ENCODE measurements around the gene IFNGR2.

Gene IFNGR2

DNA sequence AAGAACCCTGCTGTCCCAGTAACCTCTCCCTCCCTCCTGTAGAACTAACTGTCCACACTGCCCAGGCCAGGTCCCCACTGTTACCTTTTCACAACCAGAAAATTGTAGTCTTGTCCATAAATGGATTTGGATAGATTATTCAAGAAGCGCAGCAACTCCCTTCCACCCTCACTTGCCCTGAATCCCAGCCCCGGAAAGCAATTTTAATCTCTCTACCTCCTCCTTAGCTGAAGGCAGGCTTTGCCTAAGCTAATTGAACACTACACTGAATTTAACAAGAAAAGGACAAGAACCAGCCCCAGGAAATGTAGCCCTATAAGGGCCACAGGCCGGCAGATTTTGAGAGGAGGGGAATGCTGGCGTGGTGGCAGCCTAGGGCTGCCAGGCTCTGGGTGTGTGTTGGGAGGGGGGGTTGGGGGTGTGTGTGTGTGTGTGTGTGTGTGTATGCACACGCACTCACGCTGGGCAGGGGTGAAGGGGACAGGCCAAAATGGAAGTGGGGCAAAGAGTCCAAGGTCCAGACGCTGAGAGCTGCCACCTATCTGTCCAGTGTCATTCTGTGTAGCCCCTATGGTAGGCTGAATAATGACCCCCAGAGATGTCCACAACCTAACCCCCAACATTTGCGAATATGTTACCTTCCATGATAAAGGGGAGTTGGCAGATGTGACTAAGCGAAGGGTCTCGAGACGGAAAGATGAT lies 10.8 kb upstream of the IFNGR2 start:
- no peak for DNase-seq (ENCODE audit: extremely low read depth, insufficient read length)
- H3K36me3 ChIP-seq (ENCODE audit: control insufficient read depth, insufficient read depth, low read length), result no peaks in the 10 kb centered on the region
- H3K27me3 ChIP-seq (replicated peaks; ENCODE audit: control insufficient read depth, insufficient read depth, low read length), result no peaks in the 10 kb centered on the region
- H3K4me3 ChIP-seq (replicated peaks; ENCODE audit: low read depth, low read length), result no peak overlapping the region
- TF ChIP-seq, protein P1, sequence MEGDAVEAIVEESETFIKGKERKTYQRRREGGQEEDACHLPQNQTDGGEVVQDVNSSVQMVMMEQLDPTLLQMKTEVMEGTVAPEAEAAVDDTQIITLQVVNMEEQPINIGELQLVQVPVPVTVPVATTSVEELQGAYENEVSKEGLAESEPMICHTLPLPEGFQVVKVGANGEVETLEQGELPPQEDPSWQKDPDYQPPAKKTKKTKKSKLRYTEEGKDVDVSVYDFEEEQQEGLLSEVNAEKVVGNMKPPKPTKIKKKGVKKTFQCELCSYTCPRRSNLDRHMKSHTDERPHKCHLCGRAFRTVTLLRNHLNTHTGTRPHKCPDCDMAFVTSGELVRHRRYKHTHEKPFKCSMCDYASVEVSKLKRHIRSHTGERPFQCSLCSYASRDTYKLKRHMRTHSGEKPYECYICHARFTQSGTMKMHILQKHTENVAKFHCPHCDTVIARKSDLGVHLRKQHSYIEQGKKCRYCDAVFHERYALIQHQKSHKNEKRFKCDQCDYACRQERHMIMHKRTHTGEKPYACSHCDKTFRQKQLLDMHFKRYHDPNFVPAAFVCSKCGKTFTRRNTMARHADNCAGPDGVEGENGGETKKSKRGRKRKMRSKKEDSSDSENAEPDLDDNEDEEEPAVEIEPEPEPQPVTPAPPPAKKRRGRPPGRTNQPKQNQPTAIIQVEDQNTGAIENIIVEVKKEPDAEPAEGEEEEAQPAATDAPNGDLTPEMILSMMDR (IDR thresholded peaks at IDR 0.05; ENCODE audit: insufficient read depth, low read length, poor library complexity, severe bottlenecking), result no peak

- Histone ChIP-seq H3K27me3 (replicated peaks; ENCODE audit: control insufficient read depth, insufficient read depth, low read length) (no peaks in the 10 kb centered on the region), H3K36me3 (ENCODE audit: control insufficient read depth, insufficient read depth, low read length) (no peaks in the 10 kb centered on the region), H3K4me3 (replicated peaks; ENCODE audit: low read depth, low read length) (no peak overlapping the region)
- no peak for DNase-seq (ENCODE audit: extremely low read depth, insufficient read length)
- TF ChIP-seq, protein P1 (IDR thresholded peaks at IDR 0.05; ENCODE audit: insufficient read depth, low read length, poor library complexity, severe bottlenecking), result no peak
Observed at GRCh38 chr21:33393348-33393747, 9.9 kb upstream of the IFNGR2 start.

GRCh38 chr21:33394260-33394659 lies 9.0 kb upstream of the IFNGR2 start:
- DNase-seq (ENCODE audit: extremely low read depth, insufficient read length), result no peak
- Histone ChIP-seq H3K4me3 (replicated peaks; ENCODE audit: low read depth, low read length) (no peak overlapping the region), H3K27me3 (replicated peaks; ENCODE audit: control insufficient read depth, insufficient read depth, low read length) (no peaks in the 10 kb centered on the region), H3K36me3 (ENCODE audit: control insufficient read depth, insufficient read depth, low read length) (no peaks in the 10 kb centered on the region)
- TF ChIP-seq, protein P1 (IDR thresholded peaks at IDR 0.05; ENCODE audit: insufficient read depth, low read length, poor library complexity, severe bottlenecking), result no peak

GRCh38 chr21:33395891-33396331 lies 7.3 kb upstream of the IFNGR2 start:
- TF ChIP-seq, protein P1 (IDR thresholded peaks at IDR 0.05; ENCODE audit: insufficient read depth, low read length, poor library complexity, severe bottlenecking), result no peak
- no peak for DNase-seq (ENCODE audit: extremely low read depth, insufficient read length)
- Histone ChIP-seq H3K4me3 (replicated peaks; ENCODE audit: low read depth, low read length) (no peak overlapping the region), H3K27me3 (replicated peaks; ENCODE audit: control insufficient read depth, insufficient read depth, low read length) (no peaks in the 10 kb centered on the region), H3K36me3 (ENCODE audit: control insufficient read depth, insufficient read depth, low read length) (no peaks in the 10 kb centered on the region)

DNA sequence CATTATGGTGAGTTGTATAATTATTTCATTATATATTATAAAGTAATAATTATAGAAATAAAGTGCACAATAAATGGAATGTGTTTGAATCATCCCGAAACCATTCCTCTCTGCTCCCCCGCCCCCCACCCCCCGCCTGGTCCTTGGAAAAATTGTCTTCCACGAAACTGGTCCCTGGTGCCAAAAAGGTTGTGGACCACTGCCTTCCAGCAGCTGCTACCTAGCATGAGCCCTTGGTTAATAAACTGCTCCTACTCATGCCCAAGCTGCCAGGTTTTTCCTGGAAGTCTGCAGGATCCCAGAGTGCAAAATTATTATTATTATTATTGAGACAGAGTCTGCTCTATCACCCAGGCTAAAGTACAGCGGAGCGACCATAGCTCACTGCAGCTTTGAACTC lies 6.8 kb upstream of the IFNGR2 start:
- DNase-seq (ENCODE audit: extremely low read depth, insufficient read length), result no peak
- Histone ChIP-seq H3K36me3 (ENCODE audit: control insufficient read depth, insufficient read depth, low read length) (no peaks in the 10 kb centered on the region), H3K4me3 (replicated peaks; ENCODE audit: low read depth, low read length) (no peak overlapping the region), H3K27me3 (replicated peaks; ENCODE audit: control insufficient read depth, insufficient read depth, low read length) (no peaks in the 10 kb centered on the region)
- TF ChIP-seq, protein P1 (IDR thresholded peaks at IDR 0.05; ENCODE audit: insufficient read depth, low read length, poor library complexity, severe bottlenecking), result no peak

- TF ChIP-seq, protein P1 (IDR thresholded peaks at IDR 0.05; ENCODE audit: insufficient read depth, low read length, poor library complexity, severe bottlenecking), result no peak
- Histone ChIP-seq H3K4me3 (replicated peaks; ENCODE audit: low read depth, low read length) (no peak overlapping the region), H3K36me3 (ENCODE audit: control insufficient read depth, insufficient read depth, low read length) (no peaks in the 10 kb centered on the region), H3K27me3 (replicated peaks; ENCODE audit: control insufficient read depth, insufficient read depth, low read length) (no peaks in the 10 kb centered on the region)
- no peak for DNase-seq (ENCODE audit: extremely low read depth, insufficient read length)
Observed at GRCh38 chr21:33396951-33397350, 6.3 kb upstream of the IFNGR2 start.

Measured in GM06990 (cell line).